PC-9 (cell line): Measurements from ENCODE around the gene ZNRF1.

Source experiments
- EZH2 ChIP-seq: fragments of 200-600 bp; sonication (generic); IDR thresholded peaks from 2 replicates; pipeline ENCODE4 v1.8.0; 2017; ENCODE audit warnings: antibody characterized with exemption, low read depth
- TF ChIP-seq, protein P1 (sequence below): fragments of 200-600 bp; sonication (generic); conservative IDR thresholded peaks from 2 replicates; pipeline ENCODE4 v1.6.1; 2017; ENCODE audit warnings: mixed run types, antibody characterized with exemption, mild to moderate bottlenecking, moderate library complexity

- TF ChIP-seq, protein P1, sequence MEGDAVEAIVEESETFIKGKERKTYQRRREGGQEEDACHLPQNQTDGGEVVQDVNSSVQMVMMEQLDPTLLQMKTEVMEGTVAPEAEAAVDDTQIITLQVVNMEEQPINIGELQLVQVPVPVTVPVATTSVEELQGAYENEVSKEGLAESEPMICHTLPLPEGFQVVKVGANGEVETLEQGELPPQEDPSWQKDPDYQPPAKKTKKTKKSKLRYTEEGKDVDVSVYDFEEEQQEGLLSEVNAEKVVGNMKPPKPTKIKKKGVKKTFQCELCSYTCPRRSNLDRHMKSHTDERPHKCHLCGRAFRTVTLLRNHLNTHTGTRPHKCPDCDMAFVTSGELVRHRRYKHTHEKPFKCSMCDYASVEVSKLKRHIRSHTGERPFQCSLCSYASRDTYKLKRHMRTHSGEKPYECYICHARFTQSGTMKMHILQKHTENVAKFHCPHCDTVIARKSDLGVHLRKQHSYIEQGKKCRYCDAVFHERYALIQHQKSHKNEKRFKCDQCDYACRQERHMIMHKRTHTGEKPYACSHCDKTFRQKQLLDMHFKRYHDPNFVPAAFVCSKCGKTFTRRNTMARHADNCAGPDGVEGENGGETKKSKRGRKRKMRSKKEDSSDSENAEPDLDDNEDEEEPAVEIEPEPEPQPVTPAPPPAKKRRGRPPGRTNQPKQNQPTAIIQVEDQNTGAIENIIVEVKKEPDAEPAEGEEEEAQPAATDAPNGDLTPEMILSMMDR, result no peak
- TF ChIP-seq EZH2, result no peak
Measured at GRCh38 chr16:75111961-75112733, 113.3 kb downstream of the ZNRF1 start.
